GM12878 (cell line): ENCODE measurements around the gene AP4S1. TPM values are rescaled to one million over a fixed set of nuclear protein-coding genes. Genes with fewer than 3 reads are reported as not detected.

Source experiments
- ATAC-seq: fragments of 200-7000 bp; cut with Tn5 transposase; 3 replicates; pipeline ENCODE4 v1.9.1; 2020; ENCODE audit warnings: mild to moderate bottlenecking, moderate library complexity
- BruUV-seq: library from RNA; stranded (reverse); fragments of 400-500 nt; replicated peaks from 2 replicates; lab custom pipeline; 2021; lab: Mats Ljungman, UMichigan
- CTCF ChIA-PET: fragments of 300-600 bp; sonication (Branson Sonifier 250); formaldehyde crosslinking; extraction: SDS; loops from one replicate; lab custom pipeline; 2021; ENCODE audit warnings: inconsistent platforms; lab: Yijun Ruan, JAX
- POLR2A ChIA-PET: fragments of 350-600 bp; formaldehyde crosslinking; extraction: SDS; loops from one replicate; lab custom pipeline; 2021; ENCODE audit warnings: inconsistent platforms; lab: Charles Lee
- RAD21 ChIA-PET: fragments of 300-600 bp; sonication (Branson Sonifier 250); formaldehyde crosslinking; loops from one replicate; lab custom pipeline; 2023; ENCODE audit warnings: antibody characterized with exemption; ENCODE audit not compliant: unreplicated experiment; lab: Charles Lee
- SMC1A ChIA-PET: fragments of 300-600 bp; sonication (Branson Sonifier 250); formaldehyde crosslinking; loops from one replicate; lab custom pipeline; 2023; ENCODE audit not compliant: unreplicated experiment, uncharacterized antibody; lab: Charles Lee
- DNase-seq: peaks from one replicate; pipeline ENCODE4 v3.0.0-alpha.2; 2011; ENCODE audit warnings: low read depth, low spot score
- FAIRE-seq: peaks from 3 replicates; lab custom pipeline; 2011; peaks lifted over from hg19 to GRCh38; lab: Jason Lieb, UNC
- H2AFZ ChIP-seq: 2 replicates; pipeline ENCODE4 v1.6.0; 2011; ENCODE audit warnings: low read depth, low read length, control low read depth; ENCODE audit not compliant: control insufficient read depth
- H3K27ac ChIP-seq: 2 replicates; pipeline ENCODE4 v1.5.1; 2011; ENCODE audit warnings: control low read depth; ENCODE audit not compliant: control insufficient read depth, insufficient read depth
- H3K27me3 ChIP-seq, 2 experiments: replicated peaks in 1 of 2; 2 replicates each; pipeline versions ENCODE4 v1.6.0 to v1.6.1; 2011; ENCODE audit warnings: low read length in 1 of 2; ENCODE audit not compliant: control insufficient read depth in 2 of 2, insufficient read depth in 2 of 2
- H3K36me3 ChIP-seq, 2 experiments: 2 replicates each; pipeline ENCODE4 v1.5.1; 2011; ENCODE audit warnings: low read length in 1 of 2; ENCODE audit not compliant: control insufficient read depth in 2 of 2, insufficient read depth in 2 of 2
- H3K4me1 ChIP-seq: 2 replicates; pipeline ENCODE4 v1.6.1; 2011; ENCODE audit warnings: mild to moderate bottlenecking, low read length, moderate library complexity, mixed read lengths; ENCODE audit not compliant: control insufficient read depth, insufficient read depth
- H3K4me2 ChIP-seq: 2 replicates; pipeline ENCODE4 v1.6.0; 2011; ENCODE audit warnings: control low read depth; ENCODE audit not compliant: control insufficient read depth, insufficient read depth
- H3K4me3 ChIP-seq: fragments of 200-600 bp; sonication (generic); 2 replicates; pipeline ENCODE4 v1.5.1; 2016
- H3K79me2 ChIP-seq: 2 replicates; pipeline ENCODE4 v1.6.0; 2011; ENCODE audit warnings: low read length; ENCODE audit not compliant: control insufficient read depth, insufficient read depth
- H3K9ac ChIP-seq: 2 replicates; pipeline ENCODE4 v1.8.0; 2011; ENCODE audit warnings: low read length, control low read depth, mixed read lengths; ENCODE audit not compliant: control insufficient read depth, insufficient read depth
- H3K9me3 ChIP-seq: replicated peaks from 3 replicates; pipeline ENCODE4 v1.5.1; 2011; ENCODE audit warnings: mild to moderate bottlenecking, low read length; ENCODE audit not compliant: control insufficient read depth, insufficient read depth
- H4K20me1 ChIP-seq: 2 replicates; pipeline ENCODE4 v1.6.0; 2011; ENCODE audit not compliant: control insufficient read depth, insufficient read depth
- CBX5 ChIP-seq: sonication (generic); IDR thresholded peaks from 2 replicates; pipeline ENCODE4 v1.6.1; 2016; ENCODE audit warnings: low read depth, moderate library complexity, mild to moderate bottlenecking, inconsistent platforms
- CHD2 ChIP-seq: IDR thresholded peaks from 2 replicates; pipeline ENCODE4 v1.6.1; 2011; ENCODE audit warnings: low read depth, low read length, improper control_type of control experiment, borderline replicate concordance
- EGR1 ChIP-seq, 2 experiments: IDR thresholded peaks; 1 replicate in 1 of 2; 2 replicates in 1 of 2; pipeline ENCODE4 v1.6.1; 2011 to 2012; ENCODE audit warnings: low read depth in 2 of 2, low read length in 2 of 2, borderline replicate concordance in 1 of 2, mild to moderate bottlenecking in 1 of 2, moderate library complexity in 1 of 2
- HDAC2 ChIP-seq: fragments of 200-600 bp; sonication (generic); IDR thresholded peaks from 2 replicates; pipeline ENCODE4 v1.6.1; 2017
- RB1 ChIP-seq: fragments of 450-650 bp; formaldehyde crosslinking; IDR thresholded peaks from 2 replicates; pipeline ENCODE4 v1.6.1; 2017; ENCODE audit warnings: mild to moderate bottlenecking, borderline replicate concordance
- RCOR1 ChIP-seq: conservative IDR thresholded peaks from 2 replicates; pipeline ENCODE4 v1.6.1; 2012; ENCODE audit warnings: low read depth, low read length, improper control_type of control experiment
- RELA ChIP-seq: fragments of 450-650 bp; IDR thresholded peaks from 2 replicates; pipeline ENCODE4 v1.8.0; 2014; ENCODE audit warnings: borderline replicate concordance; ENCODE audit not compliant: partially characterized antibody
- RFX5 ChIP-seq: IDR thresholded peaks from 2 replicates; pipeline ENCODE4 v1.6.1; 2011; ENCODE audit warnings: low read depth, low read length, improper control_type of control experiment
- STAT1 ChIP-seq: fragments of 450-650 bp; conservative IDR thresholded peaks from 2 replicates; pipeline ENCODE4 v1.6.1; 2014; ENCODE audit warnings: antibody characterized with exemption, mild to moderate bottlenecking
- TAF1 ChIP-seq: IDR thresholded peaks from 2 replicates; pipeline ENCODE4 v1.6.1; 2011; ENCODE audit warnings: mild to moderate bottlenecking, low read depth, low read length, borderline replicate concordance
- TCF3 ChIP-seq: IDR thresholded peaks from 2 replicates; pipeline ENCODE4 v1.6.1; 2012; ENCODE audit warnings: low read depth, mild to moderate bottlenecking, low read length, borderline replicate concordance; ENCODE audit not compliant: insufficient read depth
- ZNF207 ChIP-seq: fragments of 450-650 bp; IDR thresholded peaks from 2 replicates; pipeline ENCODE4 v1.6.1; 2014; ENCODE audit warnings: antibody characterized with exemption, mild to moderate bottlenecking, borderline replicate concordance
- ZNF384 ChIP-seq: IDR thresholded peaks from 2 replicates; pipeline ENCODE4 v1.6.1; 2012; ENCODE audit warnings: low read depth, mild to moderate bottlenecking, low read length, improper control_type of control experiment, borderline replicate concordance
- ZZZ3 ChIP-seq: IDR thresholded peaks from 2 replicates; pipeline ENCODE4 v1.6.1; 2011; ENCODE audit warnings: low read depth; ENCODE audit not compliant: control insufficient read depth, insufficient read length
- WGBS: methylation state at CpG from one replicate; pipeline ENCODE4 v1.1.6; 2016; ENCODE audit warnings: low lambda C conversion rate; ENCODE audit not compliant: insufficient replicate concordance, insufficient coverage; ENCODE audit errors: missing lambda C conversion rate; 5-methylcytosine and 5-hydroxymethylcytosine counted together
- in situ Hi-C: fragments of 300-500 bp; cut with MboI; formaldehyde crosslinking; loops from 9 replicates; pipeline ENCODE4 v1.14.3; 2018; ENCODE audit warnings: mixed read lengths
- intact Hi-C: fragments of 100-400 bp; cut with micrococcal nuclease; formaldehyde crosslinking; loops from one replicate; pipeline ENCODE4 v1.14.2; 2022; ENCODE audit not compliant: unreplicated experiment
- polyA plus RNA-seq, 11 experiments: library from polyadenylated mRNA; depleted of rRNA in 4 of 11; unstranded in 6 of 11; stranded (reverse) in 5 of 11; fragments of >200 nt; fragmentation: Nextera tagmentation in 4 of 11; fragmentation: Illumina TruSeq in 1 of 11; extraction: Ambion mirVana in 4 of 11; extraction: Trizol in 1 of 11; gene quantifications; 1 replicate in 1 of 11; 2 replicates in 10 of 11; pipeline versions ENCODE4 v1.2.1 to v1.2.3, GENCODE V29; 2011 to 2016; ENCODE audit warnings: inconsistent platforms in 2 of 11, missing spikeins in 2 of 11, low read depth in 1 of 11
- total RNA-seq, 4 experiments: library from RNA; depleted of rRNA in 3 of 4; stranded (reverse); fragments of >200 nt in 3 of 4; fragmentation: Illumina TruSeq in 1 of 4; extraction: Trizol in 1 of 4; gene quantifications; 2 replicates each; pipeline versions ENCODE4 v1.2.1 to v1.2.3, GENCODE V29; 2013 to 2021
- TF ChIP-seq, protein P1 (sequence below): fragments of 450-650 bp; IDR thresholded peaks from 2 replicates; pipeline ENCODE4 v1.6.1; 2014; ENCODE audit warnings: mild to moderate bottlenecking
- TF ChIP-seq, protein P2 (sequence below): fragments of 450-650 bp; IDR thresholded peaks from 2 replicates; pipeline ENCODE4 v1.6.1; 2016; ENCODE audit warnings: mild to moderate bottlenecking
- TF ChIP-seq, protein P3 (sequence below): IDR thresholded peaks from 2 replicates; pipeline ENCODE4 v1.6.1; 2011; ENCODE audit warnings: borderline replicate concordance, low read depth, mild to moderate bottlenecking, moderate library complexity, mixed read lengths, low read length; ENCODE audit not compliant: insufficient read depth; ENCODE audit errors: extremely low read length
- TF ChIP-seq, protein P4 (sequence below): IDR thresholded peaks from 2 replicates; pipeline ENCODE4 v1.6.1; 2011; ENCODE audit warnings: low read depth, mild to moderate bottlenecking, low read length, moderate library complexity, borderline replicate concordance; ENCODE audit errors: extremely low read depth

AP4S1 gene
- total and polyA plus RNA-seq, 10 of the 15 experiments (the other 5 are each of a cell fraction or from before 2014, with no cell fraction given) = 3.6 to 9.0 (median 5.7) TPM

DNA sequence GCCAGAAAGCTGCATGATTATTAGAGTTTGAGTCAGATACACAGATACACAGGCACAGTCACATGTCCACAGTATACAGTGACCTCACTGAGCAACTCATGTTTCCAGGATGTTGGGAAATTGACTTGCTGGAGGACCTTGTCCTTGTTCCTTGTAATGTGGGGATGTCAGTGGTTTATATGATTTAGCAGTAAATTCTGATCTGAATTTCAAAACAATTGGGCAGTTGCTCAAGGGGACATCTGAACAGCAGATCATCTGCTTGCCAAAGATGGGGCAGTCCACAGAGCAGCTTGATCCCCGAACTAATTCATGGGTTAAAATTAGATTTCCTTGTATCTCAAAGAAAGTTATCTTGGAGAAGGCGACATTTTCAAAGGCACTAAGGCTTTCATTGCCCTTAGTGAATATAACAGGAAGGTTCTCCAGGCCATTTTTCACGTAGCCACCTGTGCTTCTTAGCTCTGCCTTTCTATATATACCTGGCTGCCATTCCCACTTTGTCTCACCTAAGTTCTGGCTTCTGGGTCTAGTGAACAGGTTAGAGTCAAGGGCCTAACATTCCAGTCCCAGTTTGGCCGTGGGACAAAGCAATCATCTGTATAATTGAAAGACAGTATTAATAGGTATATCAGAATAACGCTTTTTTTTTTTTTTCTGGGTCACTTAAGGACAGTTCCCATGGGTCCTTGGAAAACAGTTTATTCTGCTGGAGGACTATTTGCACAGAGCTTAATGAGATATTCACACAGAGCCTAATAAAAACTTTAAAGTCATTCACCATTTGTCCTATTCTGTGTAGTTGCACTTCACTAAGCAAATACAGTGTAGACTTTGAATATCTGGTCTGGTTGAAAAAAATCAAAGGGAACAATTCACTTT is 65.7 kb downstream of the AP4S1 start:
- no peaks in the 10 kb centered on the region for H3K36me3 ChIP-seq
- RAD21 ChIA-PET = no interaction called here
- H3K79me2 ChIP-seq = no peaks in the 10 kb centered on the region
- CTCF ChIA-PET = interaction anchor here (0.9 to 1.3 kb wide), 4 partner anchors 9 to 108 kb away, joined by 3 to 5 read pairs (median 4); no protein-coding TSS in a partner anchor
- no peak overlapping the region for H3K4me2 ChIP-seq
- H3K4me3 ChIP-seq = no peak overlapping the region
- no peaks in the 10 kb centered on the region for H4K20me1 ChIP-seq
- SMC1A ChIA-PET = interaction anchor here (1.3 to 1.8 kb wide), 2 partner anchors 9 to 13 kb away, joined by 4 read pairs; no protein-coding TSS in a partner anchor
- TF ChIP-seq, protein P1, sequence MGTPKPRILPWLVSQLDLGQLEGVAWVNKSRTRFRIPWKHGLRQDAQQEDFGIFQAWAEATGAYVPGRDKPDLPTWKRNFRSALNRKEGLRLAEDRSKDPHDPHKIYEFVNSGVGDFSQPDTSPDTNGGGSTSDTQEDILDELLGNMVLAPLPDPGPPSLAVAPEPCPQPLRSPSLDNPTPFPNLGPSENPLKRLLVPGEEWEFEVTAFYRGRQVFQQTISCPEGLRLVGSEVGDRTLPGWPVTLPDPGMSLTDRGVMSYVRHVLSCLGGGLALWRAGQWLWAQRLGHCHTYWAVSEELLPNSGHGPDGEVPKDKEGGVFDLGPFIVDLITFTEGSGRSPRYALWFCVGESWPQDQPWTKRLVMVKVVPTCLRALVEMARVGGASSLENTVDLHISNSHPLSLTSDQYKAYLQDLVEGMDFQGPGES = no peak
- TF ChIP-seq RB1 (no peak), TAF1 (no peak), ZNF384 (no peak), ZZZ3 (no peak), RELA (no peak), STAT1 (no peak), RFX5 (no peak), CHD2 (no peak), EGR1 (IDR thresholded peaks at IDR 0.05; ENCODE audit: borderline replicate concordance in 1 of 2, low read depth in 2 of 2, low read length in 2 of 2) (no peak), TCF3 (no peak), RCOR1 (no peak), CBX5 (no peak), HDAC2 (no peak), ZNF207 (no peak)
- TF ChIP-seq, protein P2, sequence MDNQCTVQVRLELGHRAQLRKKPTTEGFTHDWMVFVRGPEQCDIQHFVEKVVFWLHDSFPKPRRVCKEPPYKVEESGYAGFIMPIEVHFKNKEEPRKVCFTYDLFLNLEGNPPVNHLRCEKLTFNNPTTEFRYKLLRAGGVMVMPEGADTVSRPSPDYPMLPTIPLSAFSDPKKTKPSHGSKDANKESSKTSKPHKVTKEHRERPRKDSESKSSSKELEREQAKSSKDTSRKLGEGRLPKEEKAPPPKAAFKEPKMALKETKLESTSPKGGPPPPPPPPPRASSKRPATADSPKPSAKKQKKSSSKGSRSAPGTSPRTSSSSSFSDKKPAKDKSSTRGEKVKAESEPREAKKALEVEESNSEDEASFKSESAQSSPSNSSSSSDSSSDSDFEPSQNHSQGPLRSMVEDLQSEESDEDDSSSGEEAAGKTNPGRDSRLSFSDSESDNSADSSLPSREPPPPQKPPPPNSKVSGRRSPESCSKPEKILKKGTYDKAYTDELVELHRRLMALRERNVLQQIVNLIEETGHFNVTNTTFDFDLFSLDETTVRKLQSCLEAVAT = no peak
- TF ChIP-seq, protein P3, sequence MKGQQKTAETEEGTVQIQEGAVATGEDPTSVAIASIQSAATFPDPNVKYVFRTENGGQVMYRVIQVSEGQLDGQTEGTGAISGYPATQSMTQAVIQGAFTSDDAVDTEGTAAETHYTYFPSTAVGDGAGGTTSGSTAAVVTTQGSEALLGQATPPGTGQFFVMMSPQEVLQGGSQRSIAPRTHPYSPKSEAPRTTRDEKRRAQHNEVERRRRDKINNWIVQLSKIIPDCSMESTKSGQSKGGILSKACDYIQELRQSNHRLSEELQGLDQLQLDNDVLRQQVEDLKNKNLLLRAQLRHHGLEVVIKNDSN = no peak
- TF ChIP-seq, protein P4, sequence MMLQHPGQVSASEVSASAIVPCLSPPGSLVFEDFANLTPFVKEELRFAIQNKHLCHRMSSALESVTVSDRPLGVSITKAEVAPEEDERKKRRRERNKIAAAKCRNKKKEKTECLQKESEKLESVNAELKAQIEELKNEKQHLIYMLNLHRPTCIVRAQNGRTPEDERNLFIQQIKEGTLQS = no peak
- TF ChIP-seq, all 136 proteins: peak for 0
- H3K9ac ChIP-seq = no peak overlapping the region
- no peak overlapping the region for H2AFZ ChIP-seq
- no peaks in the 10 kb centered on the region for H3K27me3 ChIP-seq
- no peaks in the 10 kb centered on the region for H3K9me3 ChIP-seq
- 89% methylated on average over 5 of the region's 5 CpGs for WGBS
- BruUV-seq = no TSS peak
- DNase-seq (no peak), ATAC-seq (no peak), FAIRE-seq (no peak)
- intact Hi-C loops (no loop called here), in situ Hi-C loops (no loop called here)
- no peak overlapping the region for H3K27ac ChIP-seq
- H3K4me1 ChIP-seq = no peaks in the 10 kb centered on the region
- POLR2A ChIA-PET = no interaction called here
